K562 (cell line): ENCODE results near the gene ZFYVE26. TPM values are rescaled to one million over a fixed set of nuclear protein-coding genes. Genes with fewer than 3 reads are reported as not detected.

Experiments used
- ASH1L ChIP-seq: fragments of 450-650 bp; IDR thresholded peaks from 2 replicates; pipeline ENCODE4 v1.6.1; 2018; ENCODE audit warnings: borderline replicate concordance, mild to moderate bottlenecking, low read depth; ENCODE audit not compliant: partially characterized antibody
- EGR1 ChIP-seq: fragments of 450-650 bp; conservative IDR thresholded peaks from 2 replicates; pipeline ENCODE4 v1.6.1; 2017; ENCODE audit warnings: mild to moderate bottlenecking
- FOXM1 ChIP-seq, 2 experiments: fragments of 450-650 bp in 1 of 2; sonication (generic) in 1 of 2; formaldehyde crosslinking in 1 of 2; IDR thresholded peaks; 2 replicates each; pipeline versions ENCODE4 v1.6.1 to v1.9.0; 2017 to 2022; ENCODE audit warnings: low read depth in 2 of 2, mild to moderate bottlenecking in 2 of 2, missing genetic modification reagents in 1 of 2, moderate library complexity in 1 of 2
- MAZ ChIP-seq, 2 experiments: fragments of 450-650 bp in 1 of 2; sonication (generic) in 1 of 2; formaldehyde crosslinking; IDR thresholded peaks in 1 of 2; conservative IDR thresholded peaks in 1 of 2; 2 replicates each; pipeline versions ENCODE4 v1.4.0 to v1.5.0; 2020; ENCODE audit warnings: mild to moderate bottlenecking in 1 of 2, missing genetic modification reagents in 1 of 2
- MYNN ChIP-seq, 2 experiments: sonication (generic); formaldehyde crosslinking in 1 of 2; IDR thresholded peaks; 2 replicates each; pipeline versions ENCODE4 v1.5.0 to v1.6.1; 2016 to 2020; ENCODE audit warnings: antibody characterized with exemption in 1 of 2, missing genetic modification reagents in 1 of 2
- NRF1 ChIP-seq, 2 experiments: fragments of 450-650 bp; IDR thresholded peaks in 1 of 2; conservative IDR thresholded peaks in 1 of 2; 2 replicates each; pipeline ENCODE4 v1.6.1; 2014; ENCODE audit warnings: mild to moderate bottlenecking in 2 of 2
- POLR3G ChIP-seq: IDR thresholded peaks from 2 replicates; pipeline ENCODE4 v1.6.1; 2011; ENCODE audit not compliant: insufficient read length, insufficient replicate concordance; ENCODE audit errors: extremely low read depth
- TRIM24 ChIP-seq, 2 experiments: fragments of 450-650 bp; IDR thresholded peaks; 2 replicates each; pipeline ENCODE4 v1.6.1; 2016
- ZNF274 ChIP-seq: IDR thresholded peaks from 2 replicates; pipeline ENCODE4 v1.6.1; 2011; ENCODE audit warnings: low read depth, mild to moderate bottlenecking, low read length, moderate library complexity, borderline replicate concordance
- ZNF311 ChIP-seq: fragments of 250-450 bp; sonication (Bioruptor Pico); IDR thresholded peaks from 2 replicates; pipeline ENCODE4 v1.4.0; 2020; ENCODE audit warnings: mild to moderate bottlenecking, moderate library complexity
- polyA plus RNA-seq, 8 experiments: library from polyadenylated mRNA; depleted of rRNA in 4 of 8; stranded (reverse) in 5 of 8; unstranded in 3 of 8; fragments of >200 nt; fragmentation: Nextera tagmentation in 2 of 8; fragmentation: Illumina TruSeq in 1 of 8; extraction: Ambion mirVana in 2 of 8; extraction: Trizol in 1 of 8; gene quantifications; 2 replicates each; pipeline versions ENCODE4 v1.2.1 to v1.2.3, GENCODE V29; 2011 to 2014; ENCODE audit warnings: inconsistent platforms in 1 of 8, missing spikeins in 1 of 8
- total RNA-seq, 7 experiments: library from RNA; depleted of rRNA in 6 of 7; stranded (reverse); fragments of >200 nt in 6 of 7; fragmentation: Illumina TruSeq in 2 of 7; extraction: Trizol in 2 of 7; gene quantifications; 2 replicates each; pipeline versions ENCODE4 v1.2.1 to v1.2.3, GENCODE V29; 2011 to 2021; ENCODE audit warnings: low replicate concordance in 1 of 7
- TF ChIP-seq, protein P1 (sequence below): sonication (generic); formaldehyde crosslinking; IDR thresholded peaks from 2 replicates; pipeline ENCODE4 v1.8.0; 2022; ENCODE audit warnings: mild to moderate bottlenecking, missing genetic modification reagents
- TF ChIP-seq, protein P2 (sequence below): fragments of 450-650 bp; IDR thresholded peaks from 2 replicates; pipeline ENCODE4 v1.6.1; 2016; ENCODE audit warnings: missing biosample characterization, missing genetic modification characterization
- TF ChIP-seq, protein P3 (sequence below): fragments of 450-650 bp; formaldehyde crosslinking; conservative IDR thresholded peaks from 2 replicates; pipeline ENCODE4 v1.4.0; 2022; ENCODE audit warnings: mild to moderate bottlenecking, missing genetic modification characterization
- TF ChIP-seq, protein P4 (sequence below), 2 experiments: IDR thresholded peaks; 2 replicates each; pipeline ENCODE4 v1.6.1; 2012; ENCODE audit warnings: improper control_type of control experiment in 2 of 2, low read depth in 2 of 2, low read length in 2 of 2, borderline replicate concordance in 1 of 2

Gene ZFYVE26
- total and polyA plus RNA-seq, 9 of the 15 experiments (the other 6 are each of a cell fraction or from before 2014, with no cell fraction given): 0.32 to 9.1 (median 5.9) TPM

- TF ChIP-seq, protein P1, sequence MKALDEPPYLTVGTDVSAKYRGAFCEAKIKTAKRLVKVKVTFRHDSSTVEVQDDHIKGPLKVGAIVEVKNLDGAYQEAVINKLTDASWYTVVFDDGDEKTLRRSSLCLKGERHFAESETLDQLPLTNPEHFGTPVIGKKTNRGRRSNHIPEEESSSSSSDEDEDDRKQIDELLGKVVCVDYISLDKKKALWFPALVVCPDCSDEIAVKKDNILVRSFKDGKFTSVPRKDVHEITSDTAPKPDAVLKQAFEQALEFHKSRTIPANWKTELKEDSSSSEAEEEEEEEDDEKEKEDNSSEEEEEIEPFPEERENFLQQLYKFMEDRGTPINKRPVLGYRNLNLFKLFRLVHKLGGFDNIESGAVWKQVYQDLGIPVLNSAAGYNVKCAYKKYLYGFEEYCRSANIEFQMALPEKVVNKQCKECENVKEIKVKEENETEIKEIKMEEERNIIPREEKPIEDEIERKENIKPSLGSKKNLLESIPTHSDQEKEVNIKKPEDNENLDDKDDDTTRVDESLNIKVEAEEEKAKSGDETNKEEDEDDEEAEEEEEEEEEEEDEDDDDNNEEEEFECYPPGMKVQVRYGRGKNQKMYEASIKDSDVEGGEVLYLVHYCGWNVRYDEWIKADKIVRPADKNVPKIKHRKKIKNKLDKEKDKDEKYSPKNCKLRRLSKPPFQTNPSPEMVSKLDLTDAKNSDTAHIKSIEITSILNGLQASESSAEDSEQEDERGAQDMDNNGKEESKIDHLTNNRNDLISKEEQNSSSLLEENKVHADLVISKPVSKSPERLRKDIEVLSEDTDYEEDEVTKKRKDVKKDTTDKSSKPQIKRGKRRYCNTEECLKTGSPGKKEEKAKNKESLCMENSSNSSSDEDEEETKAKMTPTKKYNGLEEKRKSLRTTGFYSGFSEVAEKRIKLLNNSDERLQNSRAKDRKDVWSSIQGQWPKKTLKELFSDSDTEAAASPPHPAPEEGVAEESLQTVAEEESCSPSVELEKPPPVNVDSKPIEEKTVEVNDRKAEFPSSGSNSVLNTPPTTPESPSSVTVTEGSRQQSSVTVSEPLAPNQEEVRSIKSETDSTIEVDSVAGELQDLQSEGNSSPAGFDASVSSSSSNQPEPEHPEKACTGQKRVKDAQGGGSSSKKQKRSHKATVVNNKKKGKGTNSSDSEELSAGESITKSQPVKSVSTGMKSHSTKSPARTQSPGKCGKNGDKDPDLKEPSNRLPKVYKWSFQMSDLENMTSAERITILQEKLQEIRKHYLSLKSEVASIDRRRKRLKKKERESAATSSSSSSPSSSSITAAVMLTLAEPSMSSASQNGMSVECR: peak; percentile 71; the same call in 1 of the 2 replicates
- TF ChIP-seq, protein P2, sequence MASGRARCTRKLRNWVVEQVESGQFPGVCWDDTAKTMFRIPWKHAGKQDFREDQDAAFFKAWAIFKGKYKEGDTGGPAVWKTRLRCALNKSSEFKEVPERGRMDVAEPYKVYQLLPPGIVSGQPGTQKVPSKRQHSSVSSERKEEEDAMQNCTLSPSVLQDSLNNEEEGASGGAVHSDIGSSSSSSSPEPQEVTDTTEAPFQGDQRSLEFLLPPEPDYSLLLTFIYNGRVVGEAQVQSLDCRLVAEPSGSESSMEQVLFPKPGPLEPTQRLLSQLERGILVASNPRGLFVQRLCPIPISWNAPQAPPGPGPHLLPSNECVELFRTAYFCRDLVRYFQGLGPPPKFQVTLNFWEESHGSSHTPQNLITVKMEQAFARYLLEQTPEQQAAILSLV: no peak
- TF ChIP-seq, protein P3, sequence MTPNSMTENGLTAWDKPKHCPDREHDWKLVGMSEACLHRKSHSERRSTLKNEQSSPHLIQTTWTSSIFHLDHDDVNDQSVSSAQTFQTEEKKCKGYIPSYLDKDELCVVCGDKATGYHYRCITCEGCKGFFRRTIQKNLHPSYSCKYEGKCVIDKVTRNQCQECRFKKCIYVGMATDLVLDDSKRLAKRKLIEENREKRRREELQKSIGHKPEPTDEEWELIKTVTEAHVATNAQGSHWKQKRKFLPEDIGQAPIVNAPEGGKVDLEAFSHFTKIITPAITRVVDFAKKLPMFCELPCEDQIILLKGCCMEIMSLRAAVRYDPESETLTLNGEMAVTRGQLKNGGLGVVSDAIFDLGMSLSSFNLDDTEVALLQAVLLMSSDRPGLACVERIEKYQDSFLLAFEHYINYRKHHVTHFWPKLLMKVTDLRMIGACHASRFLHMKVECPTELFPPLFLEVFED (CRISPR knock-in tag): no peak
- TF ChIP-seq, protein P4, sequence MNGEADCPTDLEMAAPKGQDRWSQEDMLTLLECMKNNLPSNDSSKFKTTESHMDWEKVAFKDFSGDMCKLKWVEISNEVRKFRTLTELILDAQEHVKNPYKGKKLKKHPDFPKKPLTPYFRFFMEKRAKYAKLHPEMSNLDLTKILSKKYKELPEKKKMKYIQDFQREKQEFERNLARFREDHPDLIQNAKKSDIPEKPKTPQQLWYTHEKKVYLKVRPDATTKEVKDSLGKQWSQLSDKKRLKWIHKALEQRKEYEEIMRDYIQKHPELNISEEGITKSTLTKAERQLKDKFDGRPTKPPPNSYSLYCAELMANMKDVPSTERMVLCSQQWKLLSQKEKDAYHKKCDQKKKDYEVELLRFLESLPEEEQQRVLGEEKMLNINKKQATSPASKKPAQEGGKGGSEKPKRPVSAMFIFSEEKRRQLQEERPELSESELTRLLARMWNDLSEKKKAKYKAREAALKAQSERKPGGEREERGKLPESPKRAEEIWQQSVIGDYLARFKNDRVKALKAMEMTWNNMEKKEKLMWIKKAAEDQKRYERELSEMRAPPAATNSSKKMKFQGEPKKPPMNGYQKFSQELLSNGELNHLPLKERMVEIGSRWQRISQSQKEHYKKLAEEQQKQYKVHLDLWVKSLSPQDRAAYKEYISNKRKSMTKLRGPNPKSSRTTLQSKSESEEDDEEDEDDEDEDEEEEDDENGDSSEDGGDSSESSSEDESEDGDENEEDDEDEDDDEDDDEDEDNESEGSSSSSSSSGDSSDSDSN (IDR thresholded peaks at IDR 0.05; ENCODE audit: borderline replicate concordance in 1 of 2, low read depth in 2 of 2, low read length in 2 of 2): no peak
- TF ChIP-seq POLR3G (no peak), MYNN (IDR thresholded peaks at IDR 0.05) (no peak), MYNN (CRISPR knock-in tag; IDR thresholded peaks at IDR 0.05) (no peak), ASH1L (no peak), FOXM1 (IDR thresholded peaks at IDR 0.05; ENCODE audit: low read depth) (0 out of 2 replicates have a peak, but pooled peaks have one; percentile 39), FOXM1 (CRISPR knock-in tag; IDR thresholded peaks at IDR 0.05; ENCODE audit: low read depth) (no peak), NRF1 (conservative IDR thresholded peaks at IDR 0.05 in 1 of 2, IDR thresholded peaks at IDR 0.05 in 1 of 2) (peak; percentile 43 to 58; a peak in 3 of 4 replicates), TRIM24 (IDR thresholded peaks at IDR 0.05) (no peak), ZNF274 (no peak), ZNF311 (CRISPR knock-in tag) (no peak), MAZ (CRISPR knock-in tag; conservative IDR thresholded peaks at IDR 0.05 in 1 of 2, IDR thresholded peaks at IDR 0.05 in 1 of 2) (peak in 1 of 2 experiments; percentile 25; a peak in 1 of 4 replicates), EGR1 (peak; percentile 58)
Observed at GRCh38 chr14:67816326-67817002, at the start of gene ZFYVE26 (continued).
